Endothelial cell of umbilical vein (primary cell): ENCODE measurements around the gene ZP3. TPM values are rescaled to one million over a fixed set of nuclear protein-coding genes. Genes with fewer than 3 reads are reported as not detected.

Source experiments
- BruUV-seq: library from RNA; stranded (reverse); fragments of 400-500 nt; replicated peaks from 2 replicates; lab custom pipeline; 2021; lab: Mats Ljungman, UMichigan
- CTCF ChIA-PET: fragments of 300-600, 350-600 bp; sonication (Branson Sonifier 250); formaldehyde crosslinking; loops from one replicate; lab custom pipeline; 2021; ENCODE audit warnings: antibody characterized with exemption, inconsistent platforms; lab: Charles Lee
- POLR2A ChIA-PET: fragments of 300-600, 350-600 bp; sonication (Branson Sonifier 250); formaldehyde crosslinking; loops from one replicate; lab custom pipeline; 2021; ENCODE audit warnings: antibody characterized with exemption, inconsistent platforms; lab: Charles Lee
- DNase-seq: peaks from one replicate; pipeline ENCODE4 v3.0.0-alpha.2; 2011; ENCODE audit warnings: low read depth, low spot score
- FAIRE-seq: peaks from 2 replicates; lab custom pipeline; 2011; peaks lifted over from hg19 to GRCh38; lab: Jason Lieb, UNC
- H2AFZ ChIP-seq: 2 replicates; pipeline ENCODE4 v1.6.0; 2012; ENCODE audit warnings: low read depth, low read length, control low read depth, inconsistent platforms
- H3K27ac ChIP-seq: 2 replicates; pipeline ENCODE4 v1.5.1; 2011; ENCODE audit warnings: low read depth, mild to moderate bottlenecking, control low read depth, low read length, moderate library complexity; ENCODE audit not compliant: insufficient read depth
- H3K27me3 ChIP-seq, 2 experiments: 2 replicates each; pipeline versions ENCODE4 v1.6.0 to v1.6.1; 2011; ENCODE audit warnings: low read length in 2 of 2, mixed read lengths in 1 of 2; ENCODE audit not compliant: control insufficient read depth in 2 of 2, insufficient read depth in 2 of 2
- H3K36me3 ChIP-seq, 2 experiments: 2 replicates in 1 of 2; 3 replicates in 1 of 2; pipeline ENCODE4 v1.5.1; 2011; ENCODE audit warnings: low read length in 2 of 2, mild to moderate bottlenecking in 1 of 2, moderate library complexity in 1 of 2; ENCODE audit not compliant: control insufficient read depth in 2 of 2, insufficient read depth in 2 of 2; ENCODE audit errors: extremely low read depth in 1 of 2
- H3K4me1 ChIP-seq: 3 replicates; pipeline ENCODE4 v1.5.1; 2011; ENCODE audit warnings: mild to moderate bottlenecking, low read length; ENCODE audit not compliant: control insufficient read depth, insufficient read depth; ENCODE audit errors: extremely low read depth
- H3K4me2 ChIP-seq: 2 replicates; pipeline ENCODE4 v1.6.1; 2011; ENCODE audit warnings: low read length, control low read depth, mixed read lengths; ENCODE audit not compliant: insufficient read depth
- H3K4me3 ChIP-seq, 3 experiments: fragments of 200-600 bp in 1 of 3; sonication (generic), shearing (Covaris generic) in 1 of 3; replicated peaks in 1 of 3; 2 replicates each; pipeline ENCODE4 v1.5.1; 2011 to 2016; ENCODE audit warnings: control low read depth in 3 of 3, low read length in 3 of 3, mild to moderate bottlenecking in 2 of 3, inconsistent platforms in 1 of 3, low read depth in 1 of 3, moderate library complexity in 1 of 3; ENCODE audit not compliant: insufficient read depth in 1 of 3
- H3K79me2 ChIP-seq: 2 replicates; pipeline ENCODE4 v1.6.0; 2012; ENCODE audit warnings: low read length, inconsistent platforms; ENCODE audit not compliant: control insufficient read depth, insufficient read depth
- H3K9ac ChIP-seq: replicated peaks from 2 replicates; pipeline ENCODE3; 2011; ENCODE audit warnings: low read length, control low read depth; ENCODE audit not compliant: insufficient read depth; ENCODE audit errors: extremely low read depth
- H3K9me1 ChIP-seq: replicated peaks from 3 replicates; pipeline ENCODE4 v1.6.0; 2011; ENCODE audit warnings: mild to moderate bottlenecking, low read length; ENCODE audit not compliant: control insufficient read depth, insufficient read depth; ENCODE audit errors: extremely low read depth
- H3K9me3 ChIP-seq: replicated peaks from 2 replicates; pipeline ENCODE4 v1.5.1; 2012; ENCODE audit warnings: low read length, inconsistent platforms; ENCODE audit not compliant: control insufficient read depth, insufficient read depth
- H4K20me1 ChIP-seq: replicated peaks from 2 replicates; pipeline ENCODE3; 2011; ENCODE audit warnings: mild to moderate bottlenecking, low read length; ENCODE audit not compliant: control insufficient read depth, insufficient read depth; ENCODE audit errors: extremely low read depth
- EZH2 ChIP-seq: IDR thresholded peaks from 2 replicates; pipeline ENCODE4 v1.6.1; 2012; ENCODE audit warnings: borderline replicate concordance, low read depth, mild to moderate bottlenecking, moderate library complexity, low read length, inconsistent platforms; ENCODE audit not compliant: severe bottlenecking
- FOS ChIP-seq: IDR thresholded peaks from 2 replicates; pipeline ENCODE4 v1.6.1; 2011; ENCODE audit warnings: mild to moderate bottlenecking, low read length, moderate library complexity, borderline replicate concordance; ENCODE audit not compliant: insufficient read depth
- GATA2 ChIP-seq: IDR thresholded peaks from 2 replicates; pipeline ENCODE4 v1.7.0; 2011; ENCODE audit warnings: low read depth, mild to moderate bottlenecking, moderate library complexity, mixed read lengths, low read length; ENCODE audit not compliant: insufficient read length, insufficient read depth
- JUN ChIP-seq: IDR thresholded peaks from 2 replicates; pipeline ENCODE4 v1.6.1; 2011; ENCODE audit warnings: borderline replicate concordance, low read depth; ENCODE audit not compliant: insufficient read length, insufficient read depth
- MYC ChIP-seq: IDR thresholded peaks from one replicate; pipeline ENCODE4 v1.6.1; 2011; ENCODE audit warnings: mild to moderate bottlenecking, low read depth, low read length
- POLR2A ChIP-seq: IDR thresholded peaks from 2 replicates; pipeline ENCODE4 v1.6.1; 2012; ENCODE audit warnings: low read depth, mild to moderate bottlenecking, control low read depth, low read length
- POLR2AphosphoS5 ChIP-seq: IDR thresholded peaks from 2 replicates; pipeline ENCODE4 v1.6.1; 2012; ENCODE audit warnings: low read depth, mild to moderate bottlenecking, control low read depth, low read length, moderate library complexity; ENCODE audit not compliant: insufficient read depth
- dilution Hi-C: fragments of 300-500 bp; cut with MboI; formaldehyde crosslinking; loops from one replicate; pipeline ENCODE4 v1.15.0; 2019; ENCODE audit warnings: low sequenced_read_pairs; ENCODE audit not compliant: extremely low pct_ligation_motif_present
- intact Hi-C: fragments of 100-400 bp; cut with micrococcal nuclease; formaldehyde crosslinking; loops from one replicate; pipeline ENCODE4 v1.10.0; 2022
- polyA plus RNA-seq, 4 experiments: library from polyadenylated mRNA; depleted of rRNA in 3 of 4; stranded (reverse) in 3 of 4; unstranded in 1 of 4; fragments of >200 nt; gene quantifications; 2 replicates each; pipeline versions ENCODE4 v1.2.1 to v1.2.3, GENCODE V29; 2011 to 2012; ENCODE audit warnings: missing spikeins in 1 of 4
- total RNA-seq: library from RNA; stranded (reverse); gene quantifications from 2 replicates; pipeline ENCODE4 v1.2.3, GENCODE V29; 2021
- TF ChIP-seq, protein P1 (sequence below): IDR thresholded peaks from 2 replicates; pipeline ENCODE4 v1.6.1; 2011; ENCODE audit not compliant: insufficient read depth, insufficient read length
- TF ChIP-seq, protein P2 (sequence below), 2 donors: IDR thresholded peaks; 1 replicate in 1 of 2; 2 replicates in 1 of 2; pipeline ENCODE4 v1.5.1; 2011; ENCODE audit warnings: low read length in 2 of 2, mild to moderate bottlenecking in 2 of 2, moderate library complexity in 2 of 2, control low read depth in 1 of 2, inconsistent platforms in 1 of 2, low read depth in 1 of 2; ENCODE audit not compliant: insufficient read depth in 1 of 2; ENCODE audit errors: extremely low read depth in 1 of 2

ZP3 gene
- total and polyA plus RNA-seq, 2 donors (not counting 3 experiments of a cell fraction or from before 2014, with no cell fraction given): 3.0 to 4.0 TPM

DNA sequence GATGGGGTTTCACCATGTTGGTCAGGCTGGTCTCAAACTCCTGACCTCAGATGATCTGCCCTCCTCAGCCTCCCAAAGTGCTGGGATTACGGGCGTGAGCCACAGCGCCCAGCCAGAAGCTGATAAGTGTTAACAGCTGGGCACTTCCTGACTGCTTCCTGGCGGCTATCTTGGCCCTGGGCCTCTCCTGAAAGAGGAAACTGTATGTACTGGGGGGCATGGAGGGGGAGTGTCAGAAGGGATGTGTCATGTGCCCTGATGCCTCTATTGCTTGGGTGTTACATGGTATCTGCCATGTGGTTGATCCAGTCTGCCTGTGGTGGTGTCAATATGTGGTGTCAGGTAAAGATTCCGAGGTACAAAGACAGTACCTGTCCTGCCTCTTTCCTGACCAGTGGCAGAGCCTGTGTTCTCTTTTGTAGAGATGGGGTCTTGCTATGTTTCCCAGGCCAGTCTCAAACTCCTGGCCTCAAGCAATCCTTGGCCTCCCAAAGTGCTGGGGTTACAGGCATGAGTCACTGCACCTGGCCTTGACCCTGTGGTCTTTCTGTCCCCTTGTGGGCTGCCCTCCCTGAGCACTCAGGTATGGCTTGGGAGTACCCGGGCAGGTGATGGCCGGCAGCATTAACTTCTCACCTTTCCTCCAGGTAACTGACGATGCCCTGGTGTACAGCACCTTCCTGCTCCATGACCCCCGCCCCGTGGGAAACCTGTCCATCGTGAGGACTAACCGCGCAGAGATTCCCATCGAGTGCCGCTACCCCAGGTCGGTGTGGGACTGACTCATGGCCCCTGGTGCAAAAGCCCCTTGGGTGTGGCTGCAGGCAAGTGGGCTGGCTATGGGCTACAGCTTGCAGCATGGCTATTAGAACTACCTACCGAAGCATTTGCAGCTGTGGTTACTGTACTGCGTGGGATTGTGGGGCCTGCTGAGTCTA is 4.4 kb downstream of the ZP3 start:
- no TSS peak for BruUV-seq
- dilution Hi-C loops (no loop called here), intact Hi-C loops (loop anchor here (2.0 kb wide), 1 partner anchor 70 kb away; the partner anchor contains the start of gene YWHAG)
- H3K4me1 ChIP-seq: peaks cover 9% of the 10 kb centered on the region
- no peaks in the 10 kb centered on the region for H4K20me1 ChIP-seq
- no peaks in the 10 kb centered on the region for H3K36me3 ChIP-seq
- TF ChIP-seq POLR2AphosphoS5 (no peak), EZH2 (no peak), POLR2A (no peak), FOS (no peak), GATA2 (no peak), JUN (no peak), MYC (no peak)
- TF ChIP-seq, protein P1, sequence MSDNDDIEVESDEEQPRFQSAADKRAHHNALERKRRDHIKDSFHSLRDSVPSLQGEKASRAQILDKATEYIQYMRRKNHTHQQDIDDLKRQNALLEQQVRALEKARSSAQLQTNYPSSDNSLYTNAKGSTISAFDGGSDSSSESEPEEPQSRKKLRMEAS: no peak
- TF ChIP-seq, protein P2, sequence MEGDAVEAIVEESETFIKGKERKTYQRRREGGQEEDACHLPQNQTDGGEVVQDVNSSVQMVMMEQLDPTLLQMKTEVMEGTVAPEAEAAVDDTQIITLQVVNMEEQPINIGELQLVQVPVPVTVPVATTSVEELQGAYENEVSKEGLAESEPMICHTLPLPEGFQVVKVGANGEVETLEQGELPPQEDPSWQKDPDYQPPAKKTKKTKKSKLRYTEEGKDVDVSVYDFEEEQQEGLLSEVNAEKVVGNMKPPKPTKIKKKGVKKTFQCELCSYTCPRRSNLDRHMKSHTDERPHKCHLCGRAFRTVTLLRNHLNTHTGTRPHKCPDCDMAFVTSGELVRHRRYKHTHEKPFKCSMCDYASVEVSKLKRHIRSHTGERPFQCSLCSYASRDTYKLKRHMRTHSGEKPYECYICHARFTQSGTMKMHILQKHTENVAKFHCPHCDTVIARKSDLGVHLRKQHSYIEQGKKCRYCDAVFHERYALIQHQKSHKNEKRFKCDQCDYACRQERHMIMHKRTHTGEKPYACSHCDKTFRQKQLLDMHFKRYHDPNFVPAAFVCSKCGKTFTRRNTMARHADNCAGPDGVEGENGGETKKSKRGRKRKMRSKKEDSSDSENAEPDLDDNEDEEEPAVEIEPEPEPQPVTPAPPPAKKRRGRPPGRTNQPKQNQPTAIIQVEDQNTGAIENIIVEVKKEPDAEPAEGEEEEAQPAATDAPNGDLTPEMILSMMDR (IDR thresholded peaks at IDR 0.05; ENCODE audit: extremely low read depth in 1 of 2, insufficient read depth in 1 of 2, low read depth in 1 of 2, low read length in 2 of 2): no peak
- H3K79me2 ChIP-seq: no peaks in the 10 kb centered on the region
- CTCF ChIA-PET: no interaction called here
- H3K4me3 ChIP-seq: no peak overlapping the region
- no peak overlapping the region for H3K27ac ChIP-seq
- no peak overlapping the region for H2AFZ ChIP-seq
- POLR2A ChIA-PET: no interaction called here
- no peak overlapping the region for H3K9ac ChIP-seq
- no peaks in the 10 kb centered on the region for H3K9me1 ChIP-seq
- H3K4me2 ChIP-seq: no peak overlapping the region
- peak; percentile 31 for FAIRE-seq
- H3K27me3 ChIP-seq: no peaks in the 10 kb centered on the region
- DNase-seq: peak; percentile 49
- no peaks in the 10 kb centered on the region for H3K9me3 ChIP-seq
